ENCODE data around the gene EXTL1.

Gene EXTL1

GRCh38 chr1:26025060-26025459 lies 3.5 kb downstream of the EXTL1 start:
- DNase-seq = no peak

DNA sequence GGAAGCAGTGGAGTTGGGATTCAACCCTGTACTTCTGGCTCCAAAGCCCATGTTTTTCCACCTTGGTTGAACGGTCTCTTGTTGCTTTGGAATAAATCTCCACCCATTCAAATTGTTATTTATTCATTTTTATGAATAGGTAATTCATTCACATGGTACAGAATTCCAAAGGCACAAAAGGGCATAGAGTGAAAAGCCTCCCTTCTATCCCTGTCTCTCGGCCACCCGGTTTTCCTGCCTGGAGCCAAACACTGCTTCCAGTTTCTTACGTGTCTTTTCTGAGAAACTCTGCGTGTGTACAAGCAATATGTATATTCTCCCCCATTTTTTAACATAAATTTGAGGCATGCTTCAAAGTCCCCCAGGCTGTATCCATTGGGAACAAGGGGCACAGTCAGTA lies 3.9 kb downstream of the EXTL1 start:
- no peak for DNase-seq

DNA sequence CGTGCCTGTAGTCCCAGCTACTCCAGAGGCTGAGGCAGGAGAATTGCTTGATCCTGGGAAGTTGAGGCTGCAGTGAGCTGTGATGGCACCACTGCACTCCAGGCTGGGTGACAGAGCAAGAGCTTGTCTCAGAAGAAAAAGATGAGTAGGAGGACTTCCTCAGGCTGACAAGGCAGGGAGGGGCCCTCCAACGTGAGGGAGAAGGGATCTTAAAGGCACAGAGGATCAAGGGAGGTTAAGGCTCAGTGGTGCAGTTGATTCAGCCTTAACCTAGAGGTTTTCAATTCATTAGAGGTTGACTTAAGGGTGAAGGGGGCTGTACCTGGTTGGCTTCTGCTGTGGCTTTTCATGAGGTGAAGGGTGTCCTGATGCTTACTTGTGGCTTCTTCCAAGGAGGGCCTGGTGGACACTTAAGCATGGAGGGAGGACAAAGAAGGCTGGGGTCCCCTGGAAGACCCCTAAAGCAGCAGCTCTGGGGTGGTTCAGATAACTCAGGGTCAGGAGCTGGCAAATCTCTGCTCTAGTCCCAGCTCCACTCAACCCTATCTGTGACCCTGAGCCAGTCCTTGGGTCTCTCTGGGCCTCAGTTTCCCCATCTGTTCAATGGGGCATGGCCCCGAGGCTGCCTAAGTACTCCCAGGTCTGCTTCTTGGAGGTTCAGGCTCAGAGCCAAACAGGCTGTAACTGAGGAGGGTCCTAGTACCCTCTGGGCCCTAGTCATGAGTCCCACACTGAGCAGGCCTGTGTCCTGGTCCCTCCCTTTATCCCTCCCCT lies 6.3 kb downstream of the EXTL1 start:
- DNase-seq = no peak

GRCh38 chr1:26028490-26028980 lies 7.0 kb downstream of the EXTL1 start:
- no peak for DNase-seq

DNA sequence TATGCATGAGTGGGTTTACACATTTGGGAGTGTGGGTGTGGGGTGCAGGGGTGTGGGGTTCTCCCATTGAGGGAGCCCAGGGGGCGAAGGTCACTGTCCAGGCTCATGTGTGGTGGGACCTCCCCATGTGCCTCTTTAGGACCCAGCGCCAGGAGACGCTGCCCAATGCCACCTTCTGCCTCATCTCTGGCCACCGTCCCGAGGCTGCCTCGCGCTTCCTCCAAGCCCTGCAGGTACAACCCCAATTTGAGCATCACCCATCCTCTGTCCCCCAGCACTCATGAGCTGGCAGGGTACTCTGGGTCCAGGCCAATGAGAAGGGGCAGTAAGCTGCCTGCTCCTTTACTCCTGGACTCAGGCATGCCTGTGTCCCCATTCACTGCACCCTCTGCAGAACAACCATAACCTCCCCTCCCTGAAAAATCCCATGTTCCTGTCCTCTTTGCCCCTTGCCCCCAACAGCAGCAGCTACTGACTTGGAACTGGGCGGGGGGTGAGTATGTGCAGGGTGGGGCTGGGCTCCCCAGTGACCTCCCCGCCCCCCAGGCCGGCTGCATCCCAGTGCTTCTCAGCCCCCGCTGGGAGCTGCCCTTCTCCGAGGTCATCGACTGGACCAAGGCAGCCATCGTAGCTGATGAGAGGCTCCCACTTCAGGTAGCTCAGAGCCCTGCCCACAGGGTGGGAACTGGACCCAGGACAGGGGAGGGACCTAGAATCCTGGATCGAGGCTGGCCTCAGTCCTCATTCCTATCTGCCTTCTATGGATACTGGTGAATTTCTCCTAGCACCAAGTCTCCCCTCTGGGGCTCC lies 7.7 kb downstream of the EXTL1 start:
- no peak for DNase-seq

DNA sequence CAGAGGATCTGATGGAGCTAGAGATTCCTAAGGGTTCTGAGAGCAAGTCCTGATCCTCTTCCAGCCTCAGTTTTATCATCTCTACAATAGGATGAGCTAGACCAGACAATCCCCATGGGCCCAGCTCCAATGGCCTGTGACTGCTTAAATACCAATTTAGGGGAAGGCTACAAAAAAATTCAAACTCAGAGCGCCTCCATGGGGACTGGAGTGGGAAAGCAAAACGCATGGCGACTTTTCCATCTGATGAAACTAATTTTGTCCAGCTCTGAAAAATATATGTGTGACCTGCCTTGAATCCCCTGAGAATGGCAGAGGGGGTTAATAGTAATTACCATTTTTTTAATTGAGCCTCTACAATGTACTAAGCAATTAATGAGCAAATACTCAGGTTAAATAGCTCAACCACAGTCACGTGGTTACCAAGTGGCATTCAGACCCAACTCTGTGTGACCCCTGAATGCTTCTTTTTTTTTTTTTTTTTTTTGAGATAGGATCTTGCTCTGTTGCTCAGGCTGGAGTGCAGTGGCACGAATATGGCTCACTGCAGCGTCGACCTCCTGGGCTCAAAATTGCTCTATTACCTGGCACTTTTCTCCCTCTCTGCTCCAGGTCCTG lies 8.4 kb downstream of the EXTL1 start:
- DNase-seq = no peak

DNA sequence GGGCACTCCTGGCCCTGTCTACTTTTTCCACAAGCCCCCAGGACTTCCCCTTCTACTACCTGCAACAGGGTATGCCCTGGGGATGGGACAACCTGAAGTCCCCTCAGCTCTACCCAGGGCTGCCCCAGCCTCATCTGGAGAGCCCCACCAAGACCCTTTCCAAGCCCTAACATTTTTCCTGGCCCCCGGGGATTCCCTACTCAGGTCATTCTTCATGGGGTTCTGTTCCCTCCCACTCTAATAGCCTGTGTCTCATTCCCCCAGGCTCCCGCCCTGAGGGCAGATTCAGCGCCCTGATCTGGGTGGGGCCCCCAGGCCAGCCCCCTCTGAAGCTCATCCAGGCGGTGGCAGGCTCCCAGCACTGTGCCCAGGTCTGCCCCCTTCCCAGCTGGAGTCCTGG lies 9.6 kb downstream of the EXTL1 start:
- no peak for DNase-seq

GRCh38 chr1:26031611-26032220 lies 10.1 kb downstream of the EXTL1 start:
- no peak for DNase-seq

DNA sequence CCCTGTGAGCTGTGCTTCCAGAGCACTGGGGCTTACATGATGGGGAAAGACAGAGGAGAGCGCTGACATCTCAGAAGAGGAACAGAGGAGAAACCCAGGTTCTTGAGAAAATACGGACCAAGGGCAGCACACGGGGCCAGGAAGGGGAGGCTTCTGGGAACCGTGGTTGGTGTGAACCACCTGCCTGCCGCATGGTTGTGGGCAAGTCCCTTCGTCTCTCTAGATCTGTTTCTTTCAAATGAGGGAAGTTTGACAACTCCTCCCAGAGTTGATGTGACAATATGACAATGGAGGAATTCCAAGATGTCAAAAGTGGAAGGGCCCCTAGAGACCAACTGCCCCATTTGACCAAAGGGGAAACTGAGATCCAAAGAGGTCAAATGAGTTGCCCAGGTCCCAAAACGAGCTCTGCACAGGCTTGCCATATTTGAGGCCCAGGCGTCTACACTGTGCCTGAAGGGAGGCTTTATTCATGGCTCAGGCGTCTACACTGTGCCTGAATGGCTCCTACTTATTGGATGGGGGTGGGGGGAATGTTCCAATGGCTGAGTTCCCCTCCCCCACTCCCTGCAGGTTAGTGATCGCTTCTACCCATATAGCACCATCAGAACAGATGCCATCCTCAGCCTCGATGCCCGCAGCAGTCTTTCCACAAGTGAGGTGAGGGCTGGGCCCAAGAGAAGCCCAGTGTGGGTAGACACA lies 11.2 kb downstream of the EXTL1 start:
- no peak for DNase-seq

- DNase-seq = no peak
Measured at GRCh38 chr1:26034504-26035202, 13.1 kb downstream of the EXTL1 start.

DNA sequence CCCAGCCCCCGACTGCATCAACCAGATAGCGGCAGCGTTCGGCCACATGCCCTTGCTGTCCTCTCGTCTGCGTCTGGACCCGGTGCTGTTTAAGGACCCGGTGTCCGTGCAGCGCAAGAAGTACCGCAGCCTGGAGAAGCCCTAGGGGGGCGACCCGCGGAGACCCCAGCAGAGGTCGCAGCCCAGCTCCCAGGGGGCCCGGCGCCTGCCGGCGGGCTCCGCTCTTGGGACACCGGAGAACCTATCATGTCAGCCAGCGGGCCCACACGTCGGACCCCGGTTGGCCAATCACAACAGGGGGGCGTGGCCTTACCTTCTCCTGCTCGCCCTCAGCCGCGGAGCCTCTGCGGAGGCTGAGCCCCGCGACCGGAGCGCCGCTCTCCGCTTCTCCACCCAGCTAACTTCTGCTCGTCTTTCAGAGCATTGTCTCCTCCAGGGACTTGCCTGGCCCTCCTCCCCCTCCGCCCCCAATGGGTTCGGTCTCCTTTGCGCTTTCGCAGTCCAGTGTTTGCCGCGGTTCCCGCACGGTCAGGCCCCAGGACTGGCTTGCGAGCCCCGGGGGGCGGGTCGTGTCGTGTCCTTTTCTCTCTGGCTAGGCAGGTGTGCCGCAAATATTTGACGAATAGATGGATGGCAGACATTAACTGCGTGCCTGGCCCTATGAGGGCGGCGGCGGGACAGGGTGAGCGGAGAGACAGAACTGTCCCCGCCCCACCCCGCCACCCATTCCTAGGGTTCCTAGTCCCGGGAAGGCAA lies 13.8 kb downstream of the EXTL1 start:
- peak; percentile 90 for DNase-seq

DNA sequence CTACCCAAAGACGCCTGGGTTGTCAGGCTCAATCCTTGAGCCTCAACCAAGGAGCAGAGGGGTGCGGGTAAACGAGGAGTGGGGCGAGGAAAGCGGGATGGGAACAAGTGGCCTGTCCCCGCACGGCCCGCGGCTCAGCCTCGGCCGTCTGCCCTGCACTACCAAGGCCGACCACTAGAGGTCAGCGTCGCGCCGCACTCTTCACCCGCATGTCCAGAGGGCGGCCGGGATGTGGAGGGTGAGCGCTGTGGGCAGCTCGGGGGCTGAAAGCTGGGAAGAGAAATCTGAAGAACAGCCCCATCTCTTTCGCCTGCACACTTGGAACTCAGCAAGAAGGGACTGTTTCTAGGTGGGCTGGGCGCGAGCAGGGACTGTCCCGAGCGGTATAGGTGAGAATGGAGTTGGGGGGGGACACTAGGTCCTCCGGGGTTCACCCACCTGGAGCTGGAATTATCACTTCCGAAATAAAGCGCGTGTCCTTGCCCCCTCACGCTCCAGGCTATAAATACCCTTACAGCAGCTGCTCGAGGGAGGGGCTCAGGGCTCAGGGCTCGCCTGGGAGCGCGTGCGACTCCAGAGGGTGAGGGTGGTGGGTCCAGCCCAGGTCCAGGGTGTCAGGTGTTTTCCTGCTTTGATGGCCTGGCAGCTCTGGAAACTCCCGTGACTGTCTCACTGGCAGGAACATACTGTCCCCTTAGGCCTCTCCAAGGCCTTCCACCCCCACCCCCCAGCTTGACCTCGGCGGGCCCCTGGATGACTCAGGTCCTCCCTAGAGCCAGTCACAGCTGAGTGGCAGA lies 14.6 kb downstream of the EXTL1 start:
- DNase-seq = peak; percentile 64

- no peak for DNase-seq
Measured at GRCh38 chr1:26036756-26037281, 15.2 kb downstream of the EXTL1 start.

DNA sequence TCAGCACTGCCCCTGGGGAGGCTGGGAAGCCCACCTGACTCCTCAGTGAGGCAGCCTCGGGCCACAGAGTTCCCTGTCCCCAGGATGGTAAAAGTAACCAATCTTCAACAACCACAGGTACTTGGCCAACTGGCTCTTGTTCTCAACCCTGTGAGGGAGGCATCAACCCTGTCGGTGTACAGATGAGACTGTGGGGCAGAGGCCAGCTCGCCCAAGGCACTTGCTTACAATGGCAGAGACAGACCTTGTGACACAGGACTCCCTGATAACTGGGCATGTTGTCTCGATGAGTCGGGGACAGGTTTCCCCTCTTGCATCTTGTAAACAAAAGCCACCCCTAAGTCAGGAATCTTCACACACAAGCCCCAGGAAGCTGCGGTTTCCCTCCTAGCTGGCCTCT lies 16.3 kb downstream of the EXTL1 start:
- no peak for DNase-seq

GRCh38 chr1:26038477-26038876 lies 16.9 kb downstream of the EXTL1 start:
- no peak for DNase-seq

- no peak for DNase-seq
Measured at GRCh38 chr1:26038904-26039303, 17.3 kb downstream of the EXTL1 start.

DNA sequence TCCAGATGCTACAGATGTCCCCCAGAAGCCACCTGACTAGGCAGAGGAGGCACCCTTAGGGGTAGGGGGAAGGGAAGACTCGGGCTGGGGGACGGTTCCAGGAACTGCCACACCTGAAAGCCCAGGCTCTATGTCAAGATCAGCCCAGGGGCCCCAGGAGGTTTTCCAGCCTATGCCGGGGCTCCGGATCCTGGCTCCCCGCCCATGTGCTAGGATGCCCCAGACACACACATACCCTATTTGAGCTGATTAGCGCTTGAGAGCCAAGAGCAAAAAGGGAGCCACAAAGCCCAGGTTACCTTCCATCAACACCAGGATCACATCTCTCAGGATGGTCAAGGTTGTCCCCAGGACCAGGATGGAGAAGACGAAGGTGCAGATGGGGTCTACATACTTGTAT lies 19.8 kb downstream of the EXTL1 start:
- DNase-seq = no peak

- no peak for DNase-seq
Measured at GRCh38 chr1:26041978-26042377, 20.4 kb downstream of the EXTL1 start.

DNA sequence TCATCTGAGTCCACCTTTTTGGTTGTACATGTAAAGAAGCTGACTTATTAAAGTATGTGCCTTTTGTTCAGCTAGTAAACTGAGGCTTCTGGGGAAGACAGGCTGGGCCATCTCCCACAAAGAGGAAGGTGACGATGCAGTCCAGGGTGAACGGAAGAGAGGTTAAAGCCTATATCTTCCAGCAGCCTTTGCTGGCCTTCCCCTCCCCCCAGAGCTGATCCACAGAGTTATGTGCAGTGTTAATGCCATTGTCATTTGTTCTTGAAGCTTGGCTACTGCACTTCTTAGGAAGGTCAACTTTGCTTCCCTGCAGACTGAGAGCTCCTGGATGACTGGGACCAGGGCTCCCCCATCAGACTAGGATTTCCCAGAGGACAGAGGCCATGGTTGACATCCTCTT lies 22.2 kb downstream of the EXTL1 start:
- no peak for DNase-seq

DNA sequence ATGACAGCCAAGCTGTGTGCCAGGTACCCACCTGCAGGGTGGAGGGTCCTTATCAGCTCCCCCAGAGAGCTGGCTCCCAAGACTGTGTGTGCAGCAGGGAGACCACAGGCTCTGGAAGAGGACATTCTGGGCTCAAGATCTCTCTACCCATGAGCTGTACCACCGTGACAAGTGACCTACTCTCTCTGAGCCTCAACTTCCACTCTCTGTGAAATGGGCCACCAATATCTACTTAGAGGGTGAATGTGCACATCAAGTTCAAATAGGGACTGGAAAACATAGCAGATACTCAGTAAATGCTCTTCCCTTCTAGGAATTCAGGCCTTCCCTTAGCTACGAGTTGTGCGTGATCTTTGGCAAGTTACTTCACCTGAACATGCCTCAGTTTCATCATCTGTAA lies 22.8 kb downstream of the EXTL1 start:
- DNase-seq = no peak

All from effector CD8-positive, alpha-beta T cell (primary cell).